GM18867 (cell line): Measurements from ENCODE around the gene MRAP.

Experiments
- ATAC-seq: cut with Tn5 transposase; IDR thresholded peaks from one replicate; pipeline ENCODE4 v1.9.1; 2021; ENCODE audit warnings: mild to moderate bottlenecking, moderate library complexity; ENCODE audit not compliant: unreplicated experiment

Gene MRAP

DNA sequence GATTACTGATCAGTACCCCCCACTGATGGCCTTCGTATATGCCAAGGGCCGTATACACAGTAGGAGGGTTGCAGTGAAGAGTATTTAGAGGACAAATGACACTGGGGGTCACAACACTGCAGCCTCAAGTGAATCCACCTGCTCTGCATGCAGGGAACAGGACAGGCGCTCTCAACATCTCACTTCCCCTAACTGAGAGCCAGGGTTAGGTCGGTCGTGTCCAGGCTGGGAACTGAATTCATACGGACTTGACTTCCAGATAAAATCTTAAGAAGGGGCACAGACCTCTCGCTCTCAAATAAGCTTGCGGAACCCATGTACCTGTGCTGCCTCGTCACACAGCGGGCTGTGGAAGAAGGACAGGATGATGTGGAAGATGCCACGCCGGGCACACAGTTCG lies 22.8 kb downstream of the MRAP start:
- no peak for ATAC-seq

DNA sequence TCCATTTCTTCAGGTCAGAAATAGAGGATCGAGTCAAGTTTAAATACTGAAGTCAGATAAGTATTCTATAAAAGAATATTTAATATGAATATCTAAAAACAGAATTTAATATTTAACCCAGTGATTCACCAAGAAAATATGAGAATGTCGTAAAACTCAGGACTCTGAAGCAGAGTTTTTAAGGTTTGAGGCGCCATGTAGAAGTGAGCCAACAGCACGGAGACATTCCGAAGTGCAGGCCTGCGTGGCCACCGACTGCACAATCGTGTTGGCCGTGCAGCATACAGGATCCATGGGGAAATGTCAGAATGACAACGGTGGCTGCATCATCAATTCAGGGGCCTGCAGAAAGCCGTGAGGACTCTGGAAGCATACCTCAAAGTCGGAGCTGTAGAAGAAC lies 23.4 kb downstream of the MRAP start:
- ATAC-seq: no peak

DNA sequence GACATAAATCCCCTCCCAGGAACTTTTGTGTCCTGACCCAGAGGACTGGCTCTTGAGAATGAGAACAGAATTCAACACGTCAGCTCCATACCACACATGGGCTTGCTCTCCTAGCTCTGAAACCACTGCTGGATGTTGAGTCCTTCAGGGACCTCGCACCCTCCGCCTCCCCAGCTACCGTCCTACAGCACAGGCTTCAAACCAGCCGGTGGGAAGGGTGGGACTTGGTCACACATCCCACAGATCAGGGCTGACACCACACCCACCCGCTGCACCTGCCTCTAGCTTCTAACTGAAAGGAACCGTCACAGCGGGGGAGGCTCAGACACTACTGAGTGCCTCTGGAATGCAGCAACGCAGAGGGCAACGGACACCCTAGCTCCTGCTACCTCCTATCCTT lies 24.0 kb downstream of the MRAP start:
- no peak for ATAC-seq

DNA sequence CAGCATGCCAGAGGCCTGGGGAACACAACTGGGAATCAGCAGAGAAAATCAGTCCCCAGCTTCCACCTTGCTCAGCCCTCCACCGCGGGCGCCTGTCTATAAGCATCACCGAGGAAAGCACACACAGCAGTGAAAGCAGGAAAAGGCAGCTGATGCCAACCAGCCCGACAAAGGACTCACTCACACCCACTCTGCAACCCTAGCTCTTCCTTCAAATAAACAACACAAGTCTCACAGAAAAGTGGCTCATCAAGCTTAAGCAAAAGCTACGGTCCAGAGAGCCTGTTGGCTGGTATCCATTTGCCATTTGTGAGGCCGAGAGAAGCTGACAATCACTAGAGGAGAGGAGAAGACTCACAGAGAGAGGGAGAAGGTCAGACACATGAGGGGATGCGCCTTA lies 27.1 kb downstream of the MRAP start:
- ATAC-seq: no peak

DNA sequence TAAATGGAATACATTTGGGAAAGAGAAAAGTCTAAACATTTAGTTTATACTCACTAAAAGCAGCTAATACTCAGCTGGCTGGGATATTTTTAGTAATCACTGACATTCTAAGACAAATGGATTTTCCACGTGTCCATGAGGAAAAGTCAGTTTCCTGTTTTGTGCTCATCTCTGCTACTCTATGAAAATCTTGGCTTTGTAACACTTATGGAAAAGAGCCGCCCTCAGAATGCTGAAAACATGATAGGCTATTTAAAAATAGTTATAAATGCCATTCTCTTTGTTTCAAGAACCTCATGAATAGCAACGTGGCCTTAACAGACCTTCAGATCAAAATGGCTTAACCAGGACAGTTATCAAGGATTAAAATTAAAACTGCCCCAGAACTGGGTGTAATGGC lies 29.9 kb downstream of the MRAP start:
- ATAC-seq: no peak

DNA sequence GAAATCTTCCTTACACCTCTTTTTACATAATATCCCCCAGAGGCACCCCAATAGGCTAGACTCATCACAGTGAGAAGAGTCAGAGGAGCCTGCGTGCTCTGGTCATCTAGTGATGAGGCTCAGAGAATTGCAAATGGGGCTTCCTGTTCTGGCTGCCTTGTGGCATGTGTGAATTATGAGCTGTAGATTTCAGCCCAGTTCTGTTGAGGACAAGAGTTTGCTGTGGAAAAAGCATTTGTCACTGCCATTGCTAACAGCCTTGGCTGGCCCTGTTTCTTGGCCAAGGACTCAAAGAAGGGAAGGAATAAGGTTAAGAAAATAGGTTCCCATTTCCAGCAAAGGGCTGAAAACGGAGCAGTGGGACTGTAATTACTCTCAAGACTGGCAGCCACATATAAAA lies 30.7 kb downstream of the MRAP start:
- no peak for ATAC-seq

DNA sequence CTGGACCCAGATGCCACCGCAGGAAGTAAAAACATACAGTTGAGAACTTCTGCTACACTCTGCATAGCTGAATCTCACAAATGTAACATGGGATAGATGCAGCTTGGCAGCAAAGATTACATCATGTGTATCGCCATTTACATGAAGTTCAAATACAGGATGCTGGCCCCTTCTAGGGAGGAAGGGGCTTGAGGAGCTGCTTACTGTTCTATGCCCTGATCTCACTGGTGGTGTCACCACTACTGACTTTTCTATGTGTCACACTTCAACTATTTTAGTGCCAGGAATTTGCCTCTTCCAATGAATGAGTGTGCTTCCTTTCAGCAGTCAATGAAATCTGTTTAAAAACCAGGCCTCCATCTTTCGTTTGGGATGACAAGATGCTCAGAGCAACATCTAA lies 31.1 kb downstream of the MRAP start:
- no peak for ATAC-seq

DNA sequence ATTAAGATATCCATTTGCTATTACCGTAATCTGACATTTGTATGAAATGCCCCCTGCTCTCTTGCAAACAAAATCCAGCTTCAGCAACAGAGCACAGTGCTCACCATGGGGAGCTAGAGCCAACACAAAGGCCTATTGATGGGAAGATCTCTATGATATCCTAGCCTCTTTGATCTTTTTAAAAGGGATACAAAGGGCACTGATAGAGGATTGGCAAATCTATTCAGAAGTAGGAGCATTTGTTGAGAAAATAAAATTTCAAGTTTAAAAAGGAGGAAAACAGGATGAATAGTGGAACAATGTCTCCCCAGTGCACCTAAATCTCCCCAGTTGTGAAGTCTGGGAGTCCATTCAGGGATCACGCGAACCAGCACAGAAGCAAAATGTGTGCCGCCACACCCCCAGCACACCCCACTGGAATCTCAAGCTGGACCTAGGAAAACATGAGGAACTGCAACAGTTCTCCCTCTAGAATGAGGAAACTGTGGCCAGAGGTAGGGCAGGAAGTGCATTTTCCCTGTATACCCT lies 32.2 kb downstream of the MRAP start:
- ATAC-seq: no peak

DNA sequence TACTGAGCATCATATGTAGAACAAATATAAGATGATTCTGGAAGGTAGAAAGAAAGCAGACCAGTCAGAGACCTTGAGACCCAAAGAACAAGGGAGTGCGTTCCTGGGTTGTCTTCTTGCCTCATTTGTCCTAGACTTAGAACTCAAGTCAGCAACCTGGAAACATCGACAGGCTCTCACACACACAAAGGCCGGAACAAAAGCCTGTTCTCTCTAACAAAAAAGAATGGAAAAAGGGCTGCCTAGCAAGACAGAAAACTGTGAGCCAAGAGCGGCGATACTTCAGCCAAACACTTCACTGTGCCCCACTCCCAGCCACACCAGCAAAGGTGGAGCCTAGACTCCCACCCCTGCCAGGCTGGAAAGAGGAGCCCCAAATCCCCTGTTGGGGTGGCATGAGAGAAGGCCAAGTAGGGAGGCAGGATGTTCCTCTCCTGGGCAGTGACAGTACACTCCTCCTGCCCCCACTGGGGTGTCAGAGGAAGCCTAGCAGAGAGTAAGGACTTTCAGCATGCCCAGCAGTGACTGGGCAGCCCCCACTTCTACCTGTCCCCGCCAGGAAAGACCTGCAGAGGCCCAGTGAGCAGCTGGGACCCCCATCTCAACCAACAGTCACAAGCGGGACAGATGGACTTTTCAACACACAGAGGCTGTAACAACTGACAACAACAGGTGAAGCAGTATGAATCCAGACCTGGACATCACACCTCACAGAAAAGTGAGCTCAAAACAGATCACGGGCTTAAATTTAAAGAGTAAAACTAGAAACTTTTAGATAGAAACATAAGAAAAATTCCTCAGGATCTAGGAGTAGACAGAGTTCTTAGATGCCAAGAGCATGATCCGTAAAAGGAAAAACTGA lies 33.0 kb downstream of the MRAP start:
- ATAC-seq: no peak

DNA sequence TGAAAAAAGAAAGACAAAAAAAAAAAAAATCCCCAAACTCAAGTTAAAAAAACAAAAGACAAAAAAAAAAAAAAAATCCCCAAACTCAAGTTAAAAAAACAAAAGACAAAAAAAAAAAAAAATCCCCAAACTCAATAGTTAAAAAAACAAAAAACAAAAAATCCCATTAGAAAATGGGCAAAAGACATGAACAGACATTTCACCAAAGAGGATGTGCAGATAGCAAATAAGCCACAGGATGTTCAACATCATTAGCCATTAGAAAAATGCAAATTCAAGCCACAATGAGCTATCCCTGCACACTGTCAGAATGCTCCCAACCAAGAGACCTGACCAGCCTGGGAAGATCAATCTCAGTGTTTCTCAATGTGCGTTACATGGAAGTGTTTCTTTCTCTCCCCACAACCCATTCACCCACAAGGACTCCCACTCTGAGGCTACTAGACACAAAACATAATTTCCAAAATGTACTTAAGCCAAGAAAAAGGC lies 33.9 kb downstream of the MRAP start:
- no peak for ATAC-seq

DNA sequence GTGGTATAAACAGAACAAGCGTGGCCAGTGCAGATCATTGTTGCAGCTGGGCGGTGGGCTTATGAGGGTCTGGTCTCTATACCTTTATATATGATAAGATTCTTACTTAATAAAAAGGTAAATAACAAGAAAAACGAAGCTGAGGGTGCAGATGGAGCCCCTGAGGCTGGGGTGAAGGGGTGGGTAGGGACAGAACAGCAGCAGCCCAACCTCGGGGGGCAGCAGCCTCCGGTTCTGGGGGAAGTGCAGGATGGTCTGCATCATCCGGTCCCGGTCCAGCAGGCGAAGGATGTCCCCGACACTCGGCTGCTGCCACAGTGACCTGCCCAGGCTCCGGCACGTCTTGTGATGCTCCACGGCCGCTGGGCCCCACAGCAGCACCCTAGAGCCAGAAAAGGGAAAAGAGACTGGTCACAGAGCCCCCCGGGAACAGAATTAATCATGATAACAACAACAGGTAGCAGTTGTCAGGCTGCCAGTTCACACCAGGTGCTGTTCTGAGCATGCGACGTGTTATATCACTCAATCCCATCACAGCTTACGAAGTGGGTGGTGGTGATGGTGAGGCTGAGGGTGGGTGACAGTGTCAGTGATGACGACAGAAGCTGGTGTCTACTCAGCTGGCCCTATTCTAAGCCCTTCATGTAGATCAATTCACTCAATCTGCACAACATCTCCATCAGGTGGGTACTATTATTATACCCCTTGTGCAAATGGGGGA lies 35.5 kb downstream of the MRAP start:
- ATAC-seq: no peak

DNA sequence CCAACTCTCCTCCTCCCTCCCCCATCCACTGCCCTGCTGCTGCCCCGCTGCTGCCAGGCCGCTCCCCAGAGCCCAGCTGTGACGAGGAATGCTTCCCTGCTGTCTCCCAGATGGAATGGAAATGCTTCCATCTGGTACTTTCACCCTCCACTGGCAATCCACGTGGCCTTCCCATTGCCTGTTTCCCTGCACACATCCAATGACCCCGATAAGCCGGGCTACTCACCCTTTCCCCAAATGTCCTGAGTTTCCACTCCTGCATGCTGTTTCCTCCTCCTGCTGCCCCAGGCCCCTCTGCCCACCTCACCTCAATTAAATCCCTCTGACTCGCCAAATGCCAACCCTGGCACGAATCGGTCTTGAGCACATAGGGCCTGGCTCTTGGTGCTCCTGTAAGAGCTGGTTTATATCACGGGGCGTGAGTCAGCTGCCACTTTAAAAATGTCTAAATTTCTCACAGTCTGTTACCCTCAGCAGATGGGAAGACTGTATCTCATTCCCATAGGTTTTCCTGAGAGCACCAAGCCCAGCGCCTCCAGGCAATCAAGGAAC lies 36.4 kb downstream of the MRAP start:
- no peak for ATAC-seq

DNA sequence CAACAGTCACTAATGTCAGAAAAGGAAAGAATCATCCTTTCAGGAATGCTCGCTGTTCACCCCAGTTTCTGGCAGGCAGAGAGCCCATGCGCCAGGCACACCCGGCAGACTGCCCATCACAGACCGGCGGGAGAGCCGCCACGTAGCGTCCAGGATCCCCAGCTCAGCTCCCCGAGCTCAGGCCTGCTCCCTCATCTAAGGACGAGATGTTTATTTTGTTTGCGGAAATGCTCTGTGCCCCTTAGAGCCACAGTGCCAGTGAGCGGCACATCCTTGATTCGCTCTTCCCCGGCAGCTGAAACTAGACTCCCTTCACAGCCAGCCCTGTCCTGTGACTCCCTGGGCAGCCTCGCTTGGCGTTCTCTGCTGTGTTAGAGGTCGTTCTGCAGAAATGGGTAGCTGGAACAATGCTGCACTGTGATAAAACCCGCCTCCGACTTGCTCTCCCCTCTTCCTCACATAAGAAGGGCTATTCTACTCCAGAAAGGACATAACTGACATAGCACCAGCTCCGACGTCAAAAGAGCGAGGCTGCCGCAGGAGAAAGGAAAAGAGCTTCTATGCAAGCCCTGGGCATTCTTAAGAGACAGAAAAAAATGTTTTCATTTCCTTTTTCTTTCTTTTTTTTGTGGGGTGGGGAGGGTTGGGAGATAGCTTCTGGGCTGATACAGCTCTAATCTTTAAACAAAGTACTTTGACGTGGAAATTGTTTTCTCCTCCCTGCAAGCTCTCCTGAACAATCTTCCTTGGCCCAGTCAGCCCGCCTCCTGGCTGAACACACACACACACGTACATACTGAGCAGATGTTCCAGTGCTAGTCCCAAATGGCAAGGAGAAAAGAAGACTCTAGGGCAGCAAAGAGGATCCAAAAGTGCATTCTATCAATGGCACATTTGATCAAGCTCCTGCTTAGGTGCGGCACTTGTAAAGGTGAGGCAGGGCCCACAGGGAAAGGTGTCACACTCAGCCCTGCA lies 37.2 kb downstream of the MRAP start:
- no peak for ATAC-seq

DNA sequence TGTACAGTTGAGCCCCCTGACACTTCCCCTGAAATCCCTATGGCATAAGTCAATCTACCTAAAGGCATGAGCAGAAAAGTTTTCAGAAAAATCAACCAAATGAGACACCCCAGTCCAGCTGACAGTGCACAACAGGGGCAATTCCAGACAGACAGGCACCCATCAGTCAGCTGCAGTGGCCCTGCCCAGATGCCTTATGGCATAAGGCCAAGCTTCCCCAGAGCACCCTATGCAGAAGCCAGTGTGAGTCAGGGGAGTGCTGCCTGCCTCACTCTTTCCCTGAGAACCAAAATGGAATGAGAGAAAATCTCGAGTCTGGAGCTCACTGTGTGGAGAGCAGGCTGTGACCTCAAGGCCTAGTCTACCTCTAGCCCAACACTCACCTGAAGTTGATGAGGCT lies 38.1 kb downstream of the MRAP start:
- no peak for ATAC-seq

DNA sequence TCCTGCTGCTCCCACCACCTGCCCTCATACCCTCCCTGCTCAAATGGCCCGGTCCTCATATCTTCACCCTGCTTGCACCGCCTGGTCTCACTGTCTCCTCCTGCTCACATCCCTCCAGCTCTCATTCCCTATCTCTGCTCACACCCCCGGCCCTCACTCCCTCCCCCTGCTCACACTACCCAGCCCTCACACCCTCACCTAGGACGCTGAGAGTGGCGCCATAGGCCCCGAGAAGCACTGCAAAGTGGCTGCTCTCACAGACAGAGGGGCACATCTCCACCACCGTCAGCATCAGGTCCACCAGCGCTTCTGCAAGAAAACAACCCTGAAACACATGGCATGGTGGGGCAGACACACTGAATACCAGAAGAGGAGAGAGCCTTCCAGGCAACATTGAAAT lies 38.6 kb downstream of the MRAP start:
- ATAC-seq: no peak

DNA sequence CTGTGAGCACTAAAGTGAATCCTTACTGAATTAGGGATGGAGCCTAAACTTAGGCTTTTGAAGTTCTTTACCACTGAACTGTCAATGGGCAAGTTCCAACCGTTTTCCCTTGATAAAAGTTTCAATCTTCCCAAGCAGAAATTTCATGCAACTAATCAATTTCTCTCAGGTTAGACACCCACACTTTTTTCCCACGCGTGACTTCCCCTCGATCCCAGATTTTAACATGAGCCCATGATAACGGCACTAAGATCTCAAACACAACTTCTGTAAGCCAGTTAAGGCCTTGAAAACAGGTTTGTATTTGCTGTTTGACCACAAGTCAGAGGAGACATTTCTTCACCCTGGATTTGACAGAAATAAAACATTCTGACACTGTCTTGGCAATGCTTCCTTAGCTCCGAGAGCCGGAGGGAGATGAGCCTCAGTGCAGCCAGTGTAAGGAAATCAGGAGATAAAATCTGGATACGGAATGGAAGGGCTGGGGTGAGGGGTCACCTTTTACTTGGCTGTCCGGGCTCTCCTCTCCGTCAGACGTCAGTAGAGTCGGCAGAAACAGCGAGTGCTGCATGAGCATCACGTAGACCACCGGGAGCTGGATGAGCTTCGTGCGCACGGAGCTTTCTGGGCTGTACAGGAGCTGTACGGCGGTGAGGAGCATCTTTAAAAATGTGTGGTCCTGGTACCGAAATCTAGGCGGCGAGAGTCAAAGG lies 39.7 kb downstream of the MRAP start:
- ATAC-seq: no peak

DNA sequence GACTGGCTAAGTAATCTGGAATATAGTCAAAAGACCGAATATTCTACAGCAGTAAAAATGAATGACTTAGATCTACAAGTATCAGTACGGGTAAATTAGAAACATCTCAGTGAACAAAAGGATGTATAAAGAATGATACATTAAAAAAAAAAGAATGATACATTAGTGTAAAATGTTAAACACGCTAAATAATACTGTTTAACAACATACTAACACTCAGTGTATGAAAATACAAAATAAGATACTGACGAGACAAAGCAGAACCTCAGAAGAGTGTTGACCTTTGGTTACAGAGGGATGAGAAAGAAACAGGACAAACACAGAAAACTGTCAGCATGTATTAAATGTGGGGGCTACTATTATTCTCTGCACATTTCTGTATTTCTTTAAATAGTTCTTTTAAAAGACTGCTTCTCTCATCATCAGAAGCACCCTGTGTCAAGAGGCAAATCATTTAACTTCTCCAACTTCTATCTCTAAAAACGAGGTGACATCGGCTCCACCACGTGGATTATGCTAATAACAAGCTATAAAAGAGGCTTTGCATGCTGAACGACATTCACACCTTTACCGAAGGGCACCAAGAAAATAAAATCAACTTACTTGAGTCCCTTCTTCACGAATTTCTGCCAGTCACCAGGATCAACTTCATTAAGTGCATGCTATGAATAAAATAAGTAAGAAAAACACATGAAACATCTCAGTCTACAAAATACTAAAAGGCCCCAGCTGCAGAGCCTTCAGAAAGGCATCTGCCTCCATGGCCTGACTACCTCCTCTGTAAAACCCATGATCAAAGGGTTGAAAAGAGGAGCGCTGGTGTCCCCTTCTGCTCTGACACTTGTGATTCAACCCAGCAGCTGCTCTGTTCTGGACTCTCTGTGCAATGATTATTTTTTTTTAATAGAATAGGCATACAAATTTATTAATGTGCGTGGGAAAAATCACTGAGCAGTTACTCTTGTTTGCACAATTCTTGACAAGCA lies 42.5 kb downstream of the MRAP start:
- ATAC-seq: no peak

DNA sequence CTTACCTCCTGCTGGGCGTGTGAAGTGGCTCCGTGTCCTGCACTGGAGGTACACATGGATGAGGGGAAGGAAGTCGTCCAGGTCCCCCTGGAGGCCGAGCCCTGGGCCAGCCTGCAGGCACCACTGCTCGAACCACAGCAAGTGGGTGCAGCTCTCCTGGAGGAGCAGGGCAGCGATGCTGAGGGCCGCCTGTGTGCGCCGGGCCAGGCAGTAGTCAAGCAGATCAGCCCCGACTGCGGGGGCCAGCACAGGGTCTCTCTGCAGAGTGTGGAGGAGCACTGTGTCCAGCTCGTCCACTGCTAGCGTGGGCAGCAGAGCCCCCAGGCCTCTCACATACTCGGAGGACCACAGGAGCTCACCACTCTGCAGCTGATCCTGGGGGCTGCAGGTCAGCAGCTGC lies 48.3 kb downstream of the MRAP start:
- ATAC-seq: no peak

DNA sequence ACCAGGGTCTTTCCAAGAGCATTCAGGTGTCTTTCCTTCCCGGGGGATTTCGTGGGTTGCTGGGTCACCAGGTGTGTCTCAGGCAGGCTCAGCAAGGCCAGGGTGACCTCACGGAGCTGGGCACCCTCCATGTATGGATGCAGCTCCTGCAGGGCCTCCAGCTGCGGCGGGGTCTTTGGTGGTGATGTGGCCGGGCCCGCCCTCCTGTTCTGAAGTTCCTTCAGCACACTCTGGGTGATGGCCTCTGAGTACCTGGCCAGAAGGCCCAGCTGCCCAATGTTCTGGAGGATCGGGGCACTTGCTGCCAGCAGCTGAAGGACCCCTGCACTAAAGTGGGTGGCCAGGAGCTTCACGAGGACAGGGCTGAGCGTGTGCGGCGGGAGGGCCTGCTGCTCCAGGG lies 48.7 kb downstream of the MRAP start:
- no peak for ATAC-seq
